GM21619 (cell line): ENCODE measurements around the gene SCYGR6.

Source experiments
- ATAC-seq: cut with Tn5 transposase; IDR thresholded peaks from one replicate; pipeline ENCODE4 v1.9.1; 2021; ENCODE audit not compliant: unreplicated experiment

The SCYGR6 gene

DNA sequence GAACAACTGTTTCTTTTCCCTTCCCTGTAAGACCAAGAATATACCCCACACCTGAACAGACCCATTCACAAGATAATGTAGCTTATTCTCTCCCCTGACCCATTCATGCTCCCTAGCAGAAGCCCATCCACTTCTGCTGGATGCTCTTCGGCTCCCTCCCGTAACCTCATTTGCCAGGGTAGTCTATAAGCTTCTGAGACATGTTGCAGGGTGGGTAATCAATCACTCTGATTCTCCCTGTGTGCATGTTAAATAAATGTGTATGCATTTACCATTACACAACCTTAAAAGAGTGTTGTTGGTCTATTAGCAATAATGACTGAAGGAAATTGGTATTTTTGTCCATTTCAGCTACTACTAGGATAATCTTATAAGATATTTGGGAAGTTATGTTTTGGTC is 8.1 kb downstream of the SCYGR6 start:
- ATAC-seq, result no peak

DNA sequence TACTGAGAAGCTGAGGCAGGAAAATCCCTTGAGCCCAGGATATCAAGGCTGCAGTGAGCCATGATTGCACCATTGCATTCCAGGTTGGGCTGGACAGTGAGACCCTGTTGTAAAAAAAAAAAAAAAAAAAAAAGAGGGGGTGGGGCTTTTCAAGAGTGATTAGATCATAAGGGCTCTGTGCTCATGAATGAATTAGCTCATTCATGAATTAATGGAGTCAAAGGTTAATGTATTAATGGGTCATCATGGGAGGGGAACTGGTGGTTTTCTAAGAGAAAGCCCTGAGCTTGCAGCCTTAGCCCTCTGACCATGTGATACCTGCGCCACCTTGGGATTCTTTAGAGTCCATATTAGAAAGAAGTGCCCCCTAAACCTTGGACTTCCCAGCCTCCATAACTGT is 11.3 kb downstream of the SCYGR6 start:
- no peak for ATAC-seq

DNA sequence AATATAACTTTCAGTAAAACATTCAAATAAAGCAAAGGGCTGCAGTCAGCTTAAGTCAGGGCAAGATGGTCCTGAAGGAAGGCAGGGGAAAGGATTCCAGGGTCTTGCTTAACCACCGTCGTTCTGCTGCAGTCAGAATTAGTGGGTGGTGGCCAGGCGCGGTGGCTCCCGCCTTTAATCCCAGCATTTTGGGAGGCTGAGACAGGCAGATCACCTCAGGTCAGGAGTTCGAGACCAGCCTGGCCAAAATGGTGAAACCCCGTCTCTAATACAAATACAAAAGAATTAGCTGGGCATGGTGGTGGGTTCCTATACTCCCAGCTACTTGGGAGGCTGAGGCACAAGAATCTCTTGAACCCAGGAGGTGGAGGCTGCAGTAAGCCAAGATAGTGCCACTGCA is 13.6 kb downstream of the SCYGR6 start:
- ATAC-seq, result no peak

DNA sequence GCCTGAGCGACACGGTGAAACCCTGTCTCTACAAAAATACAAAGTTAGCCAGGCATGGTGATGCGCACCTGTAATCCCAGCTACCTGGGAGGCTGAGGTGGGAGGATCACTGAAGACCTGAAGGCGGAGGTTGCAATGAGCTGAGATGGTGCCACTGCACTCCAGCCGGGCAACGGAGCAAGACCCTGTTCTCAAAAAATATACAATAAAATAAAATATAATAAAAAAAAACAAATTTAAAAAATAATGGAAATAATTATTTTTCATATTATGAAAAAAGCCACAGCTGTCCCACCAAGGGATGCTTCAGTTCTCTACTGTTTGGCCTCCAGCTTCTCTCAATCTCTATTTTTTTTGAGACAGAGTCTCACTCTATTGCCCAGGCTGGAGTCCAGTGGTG is 17.2 kb downstream of the SCYGR6 start:
- ATAC-seq, result no peak

DNA sequence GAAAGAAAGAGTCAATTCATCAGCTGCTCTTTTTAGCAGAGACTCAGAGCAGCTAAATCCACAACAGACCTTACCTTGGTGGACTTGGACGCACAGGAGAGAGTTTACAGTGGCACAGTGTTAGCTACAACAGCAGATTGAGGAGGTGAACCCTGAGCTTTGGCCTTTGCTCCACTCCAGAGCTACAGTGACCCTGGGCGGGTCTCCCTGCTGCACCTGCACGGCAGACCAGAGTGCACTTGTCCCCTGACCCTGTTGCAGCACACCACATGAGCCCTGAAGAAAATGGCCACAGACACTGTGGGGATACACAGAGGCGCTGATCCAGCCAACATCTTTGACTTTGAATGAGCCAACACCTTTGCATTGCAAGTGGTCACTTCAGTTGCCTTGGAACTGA is 17.7 kb downstream of the SCYGR6 start:
- ATAC-seq, result no peak

DNA sequence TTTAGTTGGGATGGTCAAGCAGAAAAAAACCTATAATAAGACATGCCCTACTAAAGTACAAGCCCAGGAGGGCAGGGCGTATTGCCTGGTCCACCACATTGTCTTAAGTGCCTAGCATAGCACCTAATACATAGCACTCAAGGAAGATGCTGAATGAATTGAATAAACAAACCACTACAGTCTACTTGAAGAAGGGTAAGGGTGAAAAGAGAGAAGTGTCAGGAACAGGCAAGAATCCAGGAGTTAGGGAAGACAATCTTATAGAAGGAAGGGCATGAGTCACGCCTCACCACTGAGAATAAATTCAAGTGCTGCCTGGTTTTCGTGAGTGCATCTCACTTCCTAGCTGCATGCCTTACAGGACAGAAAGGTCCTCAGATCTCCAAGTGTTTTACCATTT is 20.6 kb downstream of the SCYGR6 start:
- ATAC-seq, result no peak

DNA sequence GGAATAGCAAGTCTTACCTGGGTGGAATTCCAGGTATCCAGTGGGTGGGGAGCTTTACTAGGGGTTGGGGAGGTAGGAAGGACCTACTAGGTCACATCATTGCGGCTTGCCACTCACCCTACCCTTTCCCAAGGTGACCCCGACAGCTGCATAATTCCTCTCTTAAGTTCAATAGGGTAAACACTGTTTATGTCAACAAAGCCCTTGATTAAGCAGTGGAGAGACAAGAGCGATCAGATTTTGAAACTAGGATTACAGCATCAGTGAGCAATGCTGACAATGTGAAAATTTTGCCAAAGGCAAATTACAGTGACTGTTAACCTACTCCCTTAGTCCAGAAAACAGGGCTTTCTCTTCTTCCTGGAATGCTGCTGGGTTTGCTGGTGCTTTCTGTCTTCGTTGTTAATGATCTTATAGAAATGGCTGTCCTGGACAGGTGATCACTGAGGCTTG is 21.3 kb downstream of the SCYGR6 start:
- ATAC-seq, result no peak

DNA sequence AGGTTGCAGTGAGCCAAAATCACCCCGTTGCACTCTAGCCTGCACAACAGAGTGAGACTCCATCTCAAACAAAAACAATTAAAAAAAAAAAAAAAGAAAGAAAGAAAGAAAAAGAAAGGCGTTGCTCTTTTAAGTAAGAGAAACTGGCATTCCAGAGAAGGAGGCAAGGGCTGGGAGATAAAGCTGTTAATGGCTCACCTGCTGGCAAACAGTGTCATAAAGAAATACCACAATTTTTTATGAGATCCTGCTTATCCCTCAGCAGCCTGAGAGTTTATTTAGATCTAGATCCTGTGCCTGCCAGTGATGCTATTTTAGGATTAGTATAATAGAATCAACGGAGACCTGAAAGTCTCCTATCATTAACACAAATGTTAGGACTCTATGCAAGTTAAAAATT is 23.0 kb downstream of the SCYGR6 start:
- ATAC-seq, result no peak

DNA sequence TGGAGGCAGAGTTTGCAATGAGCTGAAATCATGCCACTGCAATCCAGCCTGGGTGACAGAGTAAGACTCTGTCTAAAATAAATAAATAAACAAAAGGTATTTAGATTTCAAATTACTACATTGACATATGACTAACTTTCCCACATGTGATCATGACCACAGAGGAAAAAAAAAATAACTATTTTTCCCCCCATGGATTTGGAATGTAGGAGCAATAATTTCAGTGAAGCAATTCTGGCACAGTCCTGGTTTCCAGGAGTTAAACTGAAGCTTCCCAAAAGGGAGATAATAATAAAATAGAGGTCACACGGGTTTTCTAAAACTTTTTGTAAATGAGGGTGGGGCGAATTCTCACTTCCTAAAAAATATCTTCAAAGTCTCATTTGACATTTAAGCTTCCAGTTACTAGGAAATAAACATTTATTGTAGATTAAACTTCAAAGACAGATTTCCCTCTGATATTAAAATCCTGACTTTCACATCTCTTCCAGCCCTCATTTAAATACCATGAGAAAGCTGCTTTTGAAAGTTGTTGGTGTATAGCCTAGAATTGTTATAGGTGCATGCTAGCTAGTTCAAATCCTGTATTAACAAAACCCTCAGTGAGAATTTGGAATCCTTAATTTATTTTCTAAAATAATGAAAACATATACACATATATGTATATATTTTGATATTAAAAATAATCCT is 27.4 kb downstream of the SCYGR6 start:
- ATAC-seq, result no peak

DNA sequence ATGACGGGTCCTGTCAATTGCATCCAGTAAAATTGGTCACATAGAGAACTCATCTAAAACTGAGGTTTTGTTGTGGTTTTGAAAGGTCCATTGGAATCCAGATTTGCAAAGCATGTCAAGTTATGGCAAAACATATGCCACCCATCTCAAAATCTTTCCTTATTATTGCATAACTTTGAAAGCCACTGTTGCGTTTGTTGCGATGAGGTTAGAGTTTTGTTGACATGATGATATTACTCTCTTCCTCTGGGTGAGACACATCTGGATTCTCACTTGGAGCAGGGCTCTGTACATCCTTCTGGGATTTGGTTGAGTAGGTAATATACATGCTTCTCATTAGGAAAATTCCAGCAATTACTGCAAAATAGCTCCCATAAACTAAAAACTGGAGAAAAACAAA is 37.4 kb downstream of the SCYGR6 start:
- ATAC-seq, result no peak

DNA sequence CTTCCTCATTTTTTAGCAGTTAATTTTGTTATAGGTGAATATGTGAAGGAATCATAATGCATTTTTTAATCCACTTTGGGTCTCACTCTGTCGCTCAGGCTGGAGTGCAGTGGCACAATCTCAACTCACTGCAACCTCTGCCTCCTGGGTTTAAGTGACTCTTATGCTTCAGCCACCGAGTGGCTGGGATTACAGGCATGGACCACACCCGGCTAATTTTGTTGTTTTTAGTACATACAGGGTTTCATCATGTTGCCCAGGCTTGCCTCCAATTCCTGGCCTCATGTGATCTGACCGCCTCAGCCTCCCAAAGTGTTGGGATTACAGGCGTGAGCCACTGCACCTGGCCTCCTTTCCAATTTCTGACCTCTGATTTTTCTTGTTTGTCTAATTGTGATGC is 40.3 kb downstream of the SCYGR6 start:
- ATAC-seq, result no peak

DNA sequence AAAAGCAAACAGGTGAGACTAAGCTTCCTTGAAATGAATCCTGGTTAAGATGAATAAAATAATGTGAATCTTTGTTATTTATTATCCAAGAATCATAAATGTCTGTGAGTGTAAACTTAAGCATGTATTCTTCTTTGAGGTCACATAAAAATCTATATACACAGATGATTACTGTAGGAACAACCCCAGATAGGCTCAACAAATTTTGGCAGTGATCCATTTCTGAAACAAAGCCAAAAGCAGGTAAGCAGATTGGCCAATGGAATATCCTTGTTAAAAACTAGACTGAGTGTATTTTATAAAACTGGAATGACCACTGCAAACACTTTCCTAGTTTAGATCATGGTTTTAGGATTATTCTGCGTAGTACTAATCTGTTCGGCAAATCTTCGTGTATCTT is 46.6 kb downstream of the SCYGR6 start:
- ATAC-seq, result no peak

DNA sequence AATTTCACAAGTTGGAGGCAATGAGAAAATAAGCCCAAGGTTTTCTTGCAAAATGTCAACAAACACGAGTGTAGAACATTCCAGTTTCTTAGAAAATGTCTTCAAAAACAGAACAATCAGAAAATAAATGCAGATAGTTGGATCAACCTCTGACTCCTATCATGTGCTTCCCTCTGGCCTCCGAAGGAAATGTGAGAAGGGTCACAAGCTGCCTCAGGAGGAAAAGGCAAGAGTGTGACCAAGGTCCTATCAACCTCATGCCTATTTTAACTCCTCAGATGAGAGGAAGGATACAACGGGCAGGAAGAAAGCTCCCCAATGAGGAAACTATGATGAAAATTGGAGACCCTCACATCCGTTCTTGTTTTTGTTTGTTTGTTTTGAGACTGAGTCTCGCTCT is 50.1 kb downstream of the SCYGR6 start:
- no peak for ATAC-seq
